ENCODE data around the gene AMPD3.
A peak's percentile ranks its signal among the peaks of the same experiment; 100 is the strongest.
"Not testable (repeated sequence)": the region's sequence is repeated elsewhere in the genome, so short reads cannot be mapped to it uniquely, and the experiment has no call there.

Gene AMPD3

GRCh38 chr11:10428453-10428852 is 26.6 kb upstream of the AMPD3 start:
- Histone ChIP-seq H3K36me3 (ENCODE audit: insufficient read depth, low read length) (no peaks in the 10 kb centered on the region), H3K4me3 (no peak overlapping the region), H3K27ac (no peak overlapping the region), H3K9me3 (ENCODE audit: low read depth, low read length) (no peaks in the 10 kb centered on the region), H3K9ac (ENCODE audit: insufficient read length) (no peak overlapping the region)
- DNase-seq (ENCODE audit: low read depth, low spot score) = no peak
- no peak for TF ChIP-seq EZH2 (IDR thresholded peaks at IDR 0.05)
- TF ChIP-seq POLR2AphosphoS5 (IDR thresholded peaks at IDR 0.05; ENCODE audit: borderline replicate concordance, low read depth, low read length) = no peak
- TF ChIP-seq FOXP2 (optimal IDR thresholded peaks at IDR 0.05; ENCODE audit: control extremely low read depth, extremely low read length, insufficient read depth) = no peak

GRCh38 chr11:10429526-10429925 is 25.5 kb upstream of the AMPD3 start:
- TF ChIP-seq FOXP2 (optimal IDR thresholded peaks at IDR 0.05; ENCODE audit: control extremely low read depth, extremely low read length, insufficient read depth) (no peak), POLR2AphosphoS5 (IDR thresholded peaks at IDR 0.05; ENCODE audit: borderline replicate concordance, low read depth, low read length) (no peak), EZH2 (IDR thresholded peaks at IDR 0.05) (no peak)
- Histone ChIP-seq H3K9me3 (ENCODE audit: low read depth, low read length) (no peaks in the 10 kb centered on the region), H3K9ac (ENCODE audit: insufficient read length) (no peak overlapping the region), H3K27ac (no peak overlapping the region), H3K4me3 (no peak overlapping the region), H3K36me3 (ENCODE audit: insufficient read depth, low read length) (no peaks in the 10 kb centered on the region)
- DNase-seq (ENCODE audit: low read depth, low spot score) = no peak

DNA sequence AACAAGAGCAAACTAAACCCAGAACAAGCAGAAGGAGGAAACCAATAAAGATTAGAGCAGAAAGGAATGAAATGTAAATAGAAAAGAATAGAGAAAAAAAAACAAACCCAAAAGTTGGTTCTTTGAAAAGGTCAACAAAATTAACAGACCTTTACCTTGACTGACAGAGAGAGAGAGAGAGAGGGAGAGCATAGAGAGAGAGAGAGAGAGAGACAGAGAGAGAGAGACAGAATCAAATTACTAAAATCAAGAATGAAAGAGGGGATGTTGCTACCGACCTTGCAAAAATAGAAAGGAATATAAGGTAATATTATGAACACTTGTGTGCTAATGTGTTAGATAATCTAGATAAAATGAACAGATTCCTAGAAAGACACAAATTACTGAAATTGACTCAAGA is 22.6 kb upstream of the AMPD3 start:
- Histone ChIP-seq H3K9ac (ENCODE audit: insufficient read length) (no peak overlapping the region), H3K9me3 (ENCODE audit: low read depth, low read length) (no peaks in the 10 kb centered on the region; the same call in 1 of the 2 replicates), H3K36me3 (ENCODE audit: insufficient read depth, low read length) (no peaks in the 10 kb centered on the region), H3K27ac (no peak overlapping the region), H3K4me3 (no peak overlapping the region)
- DNase-seq (ENCODE audit: low read depth, low spot score) = no peak
- TF ChIP-seq FOXP2 (optimal IDR thresholded peaks at IDR 0.05; ENCODE audit: control extremely low read depth, extremely low read length, insufficient read depth) (no peak), POLR2AphosphoS5 (IDR thresholded peaks at IDR 0.05; ENCODE audit: borderline replicate concordance, low read depth, low read length) (no peak), EZH2 (IDR thresholded peaks at IDR 0.05) (no peak)

GRCh38 chr11:10432971-10433370 is 22.1 kb upstream of the AMPD3 start:
- TF ChIP-seq POLR2AphosphoS5 (IDR thresholded peaks at IDR 0.05; ENCODE audit: borderline replicate concordance, low read depth, low read length) (no peak), FOXP2 (optimal IDR thresholded peaks at IDR 0.05; ENCODE audit: control extremely low read depth, extremely low read length, insufficient read depth) (no peak), EZH2 (IDR thresholded peaks at IDR 0.05) (no peak)
- no peak overlapping the region for H3K9ac ChIP-seq (ENCODE audit: insufficient read length)
- DNase-seq (ENCODE audit: low read depth, low spot score) = no peak
- no peaks in the 10 kb centered on the region for H3K36me3 ChIP-seq (ENCODE audit: insufficient read depth, low read length)
- no peak overlapping the region for H3K27ac ChIP-seq
- H3K4me3 ChIP-seq = no peak overlapping the region
- H3K9me3 ChIP-seq (ENCODE audit: low read depth, low read length) = no peaks in the 10 kb centered on the region; the same call in 1 of the 2 replicates

DNA sequence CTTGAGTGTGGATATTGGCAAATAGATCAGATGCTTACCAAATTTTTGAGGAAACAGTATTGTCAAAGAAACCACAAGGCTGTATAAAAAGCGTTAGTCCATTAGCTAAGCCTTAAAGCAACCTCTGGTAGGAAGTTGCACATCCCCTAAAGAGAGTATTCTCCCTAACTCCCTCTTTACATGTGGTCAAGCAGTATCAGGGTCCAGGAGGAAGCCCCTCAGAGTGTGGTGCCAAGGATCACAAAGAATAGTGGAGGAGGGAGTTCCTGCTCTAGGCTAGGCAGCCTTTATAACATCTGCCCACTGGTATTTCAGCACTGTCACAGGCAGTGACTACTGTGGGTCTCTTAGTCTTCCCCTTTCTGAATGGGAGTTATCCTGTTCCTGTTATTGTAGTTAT is 18.8 kb upstream of the AMPD3 start:
- no peak for TF ChIP-seq POLR2AphosphoS5 (IDR thresholded peaks at IDR 0.05; ENCODE audit: borderline replicate concordance, low read depth, low read length)
- TF ChIP-seq FOXP2 (optimal IDR thresholded peaks at IDR 0.05; ENCODE audit: control extremely low read depth, extremely low read length, insufficient read depth) = no peak
- TF ChIP-seq EZH2 (IDR thresholded peaks at IDR 0.05) = no peak
- Histone ChIP-seq H3K4me3 (no peak overlapping the region), H3K9ac (ENCODE audit: insufficient read length) (no peak overlapping the region), H3K27ac (no peak overlapping the region), H3K9me3 (ENCODE audit: low read depth, low read length) (no peaks in the 10 kb centered on the region; the same call in 1 of the 2 replicates), H3K36me3 (ENCODE audit: insufficient read depth, low read length) (no peaks in the 10 kb centered on the region)
- no peak for DNase-seq (ENCODE audit: low read depth, low spot score)

DNA sequence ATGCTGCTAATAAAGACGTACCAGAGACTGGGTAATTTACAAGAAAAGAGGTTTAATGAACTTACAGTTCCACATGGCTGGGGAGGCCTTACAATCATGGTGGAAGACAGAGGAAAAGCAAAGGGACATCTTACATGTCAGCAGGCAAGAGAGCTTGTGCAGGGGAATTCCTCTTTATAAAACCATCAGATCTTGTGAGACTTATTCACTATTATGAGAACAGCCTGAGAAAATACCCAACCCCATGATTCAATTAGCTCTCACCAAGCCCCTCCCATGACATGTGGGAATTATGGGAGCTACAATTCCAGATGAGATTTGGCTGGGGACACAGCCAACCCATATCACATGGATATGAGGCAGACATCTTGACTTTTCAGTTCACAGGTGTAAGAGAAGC is 18.4 kb upstream of the AMPD3 start:
- not testable (repeated sequence) for H3K36me3 ChIP-seq (ENCODE audit: insufficient read depth, low read length); H3K9me3 ChIP-seq (ENCODE audit: low read depth, low read length); H3K4me3 ChIP-seq; H3K27ac ChIP-seq; H3K9ac ChIP-seq (ENCODE audit: insufficient read length); DNase-seq (ENCODE audit: low read depth, low spot score)

GRCh38 chr11:10438458-10438857 is 16.6 kb upstream of the AMPD3 start:
- H3K4me3 ChIP-seq = no peak overlapping the region
- no peaks in the 10 kb centered on the region for H3K36me3 ChIP-seq (ENCODE audit: insufficient read depth, low read length)
- H3K9me3 ChIP-seq (ENCODE audit: low read depth, low read length) = no peaks in the 10 kb centered on the region; the same call in 1 of the 2 replicates
- H3K27ac ChIP-seq = no peak overlapping the region
- no peak overlapping the region for H3K9ac ChIP-seq (ENCODE audit: insufficient read length)
- TF ChIP-seq EZH2 (IDR thresholded peaks at IDR 0.05) (no peak), FOXP2 (optimal IDR thresholded peaks at IDR 0.05; ENCODE audit: control extremely low read depth, extremely low read length, insufficient read depth) (no peak), POLR2AphosphoS5 (IDR thresholded peaks at IDR 0.05; ENCODE audit: borderline replicate concordance, low read depth, low read length) (no peak)
- DNase-seq (ENCODE audit: low read depth, low spot score) = no peak

- Histone ChIP-seq H3K36me3 (ENCODE audit: insufficient read depth, low read length) (no peaks in the 10 kb centered on the region), H3K4me3 (no peak overlapping the region), H3K27ac (0 out of 2 replicates have a peak overlapping the region, but pooled peaks have one; percentile 7), H3K9ac (ENCODE audit: insufficient read length) (peak overlapping the region; percentile 32), H3K9me3 (ENCODE audit: low read depth, low read length) (no peaks in the 10 kb centered on the region; the same call in 1 of the 2 replicates)
- no peak for DNase-seq (ENCODE audit: low read depth, low spot score)
- TF ChIP-seq POLR2AphosphoS5 (IDR thresholded peaks at IDR 0.05; ENCODE audit: borderline replicate concordance, low read depth, low read length) (no peak), FOXP2 (optimal IDR thresholded peaks at IDR 0.05; ENCODE audit: control extremely low read depth, extremely low read length, insufficient read depth) (no peak), EZH2 (IDR thresholded peaks at IDR 0.05) (no peak)
Observed at GRCh38 chr11:10439351-10439750, 15.7 kb upstream of the AMPD3 start.

GRCh38 chr11:10439924-10440323 is 15.1 kb upstream of the AMPD3 start:
- Histone ChIP-seq H3K36me3 (ENCODE audit: insufficient read depth, low read length) (no peaks in the 10 kb centered on the region), H3K9me3 (ENCODE audit: low read depth, low read length) (no peaks in the 10 kb centered on the region; the same call in 1 of the 2 replicates), H3K27ac (no peak overlapping the region), H3K9ac (ENCODE audit: insufficient read length) (no peak overlapping the region), H3K4me3 (no peak overlapping the region)
- TF ChIP-seq FOXP2 (optimal IDR thresholded peaks at IDR 0.05; ENCODE audit: control extremely low read depth, extremely low read length, insufficient read depth) (no peak), EZH2 (IDR thresholded peaks at IDR 0.05) (no peak), POLR2AphosphoS5 (IDR thresholded peaks at IDR 0.05; ENCODE audit: borderline replicate concordance, low read depth, low read length) (no peak)
- no peak for DNase-seq (ENCODE audit: low read depth, low spot score)
